ENCODE results near the gene P2RY8. TPM values are rescaled to one million over a fixed set of nuclear protein-coding genes. Genes with fewer than 3 reads are reported as not detected.
"Not testable (repeated sequence)": the region's sequence is repeated elsewhere in the genome, so short reads cannot be mapped to it uniquely, and the experiment has no call there.

P2RY8 gene
- total and polyA plus RNA-seq, 2 donors (not counting 1 experiment from before 2014, with no cell fraction given) = 72.3 to 142 TPM

GRCh38 chrX:1446984-1447968 is 89.7 kb downstream of the P2RY8 start:
- Histone ChIP-seq H3K9me3 (ENCODE audit: control extremely low read depth in 1 of 3, control insufficient read depth in 2 of 3, insufficient read depth in 1 of 3, low read length in 2 of 3) (peaks cover 0 to 45% (median 3%) of the 10 kb centered on the region in 3 donors), H3K4me1 (ENCODE audit: control insufficient read depth in 2 of 2, insufficient read depth in 2 of 2, low read length in 2 of 2) (peaks cover 22 to 33% of the 10 kb centered on the region in 2 donors), H3K27ac (ENCODE audit: low read length in 2 of 2) (peak overlapping the region in 1 of 2 donors; percentile 27), H4K20me1 (ENCODE audit: control insufficient read depth, insufficient read depth, low read length, poor library complexity, severe bottlenecking) (peaks cover 32% of the 10 kb centered on the region), H3K79me2 (ENCODE audit: control insufficient read depth, insufficient read depth, low read length) (peaks cover 67% of the 10 kb centered on the region)
- Mint-ChIP-seq H3K27ac (peak overlapping the region; percentile 56), H3K4me1 (peaks cover 25% of the 10 kb centered on the region)
- POLR2A ChIA-PET; H3K4me3 ChIP-seq (ENCODE audit: control extremely low read depth in 1 of 5, extremely low read depth in 1 of 5, insufficient read depth in 1 of 5, low read depth in 2 of 5, low read length in 4 of 5); H3K4me2 ChIP-seq (replicated peaks; ENCODE audit: low read depth, low read length, poor library complexity, severe bottlenecking); H3K4me3 Mint-ChIP-seq; intact Hi-C loops (cut with micrococcal nuclease); H3K9ac ChIP-seq (ENCODE audit: low read length); H2AFZ ChIP-seq (ENCODE audit: insufficient read depth, low read depth, low read length, poor library complexity, severe bottlenecking); H3K36me3 ChIP-seq (replicated peaks in 1 of 2; ENCODE audit: control extremely low read depth in 1 of 2, control insufficient read depth in 1 of 2, extremely low read depth in 1 of 2, insufficient read depth in 2 of 2, low read length in 1 of 2); H3K9me3 Mint-ChIP-seq (ENCODE audit: insufficient read depth); H3K27me3 ChIP-seq (replicated peaks in 1 of 4; ENCODE audit: control extremely low read depth in 1 of 4, control insufficient read depth in 3 of 4, insufficient read depth in 4 of 4, low read length in 3 of 4); H3K27me3 Mint-ChIP-seq; CTCF ChIA-PET: not testable (repeated sequence)
- ATAC-seq (ENCODE audit: low read depth) (peak; percentile 75), DNase-seq (peak; percentile 64)
- 78% methylated on average over 12 of the region's 13 CpGs for WGBS (ENCODE audit: insufficient coverage)

GRCh38 chrX:1444561-1445500 is 92.2 kb downstream of the P2RY8 start:
- intact Hi-C loops (cut with micrococcal nuclease) = no loop called here
- ATAC-seq (ENCODE audit: low read depth) (no peak), DNase-seq (no peak)
- ChIA-PET CTCF (no interaction called here), POLR2A (no interaction called here)
- peaks cover 8 to 12% of the 10 kb centered on the region in 2 donors for H3K4me1 ChIP-seq (ENCODE audit: control insufficient read depth in 2 of 2, insufficient read depth in 2 of 2, low read length in 2 of 2)
- H3K9ac ChIP-seq (ENCODE audit: low read length) = no peak overlapping the region
- no peak overlapping the region for H3K4me3 ChIP-seq (ENCODE audit: control extremely low read depth in 1 of 5, extremely low read depth in 1 of 5, insufficient read depth in 1 of 5, low read depth in 2 of 5, low read length in 4 of 5)
- no peak overlapping the region for H2AFZ ChIP-seq (ENCODE audit: insufficient read depth, low read depth, low read length, poor library complexity, severe bottlenecking)
- Mint-ChIP-seq H3K9me3 (ENCODE audit: insufficient read depth) (peaks cover 4% of the 10 kb centered on the region), H3K27ac (no peak overlapping the region), H3K4me1 (peaks cover 21% of the 10 kb centered on the region), H3K27me3 (no peaks in the 10 kb centered on the region), H3K4me3 (no peak overlapping the region)
- H3K36me3 ChIP-seq (replicated peaks in 1 of 2; ENCODE audit: control extremely low read depth in 1 of 2, control insufficient read depth in 1 of 2, extremely low read depth in 1 of 2, insufficient read depth in 2 of 2, low read length in 1 of 2) = peaks cover 2 to 6% of the 10 kb centered on the region in 2 experiments
- 94% methylated on average over 11 of the region's 19 CpGs for WGBS (ENCODE audit: insufficient coverage)
- no peak overlapping the region for H3K4me2 ChIP-seq (replicated peaks; ENCODE audit: low read depth, low read length, poor library complexity, severe bottlenecking)
- TF ChIP-seq EZH2 (IDR thresholded peaks at IDR 0.05; ENCODE audit: borderline replicate concordance, insufficient read depth, low read depth, low read length, poor library complexity, severe bottlenecking) = no peak
- no peak for TF ChIP-seq CTCF (IDR thresholded peaks at IDR 0.05)
- H3K27ac ChIP-seq (ENCODE audit: low read length in 2 of 2) = no peak overlapping the region
- peaks cover 42% of the 10 kb centered on the region for H3K79me2 ChIP-seq (ENCODE audit: control insufficient read depth, insufficient read depth, low read length)
- H3K27me3 ChIP-seq (replicated peaks in 1 of 4; ENCODE audit: control extremely low read depth in 1 of 4, control insufficient read depth in 3 of 4, insufficient read depth in 4 of 4, low read length in 3 of 4) = no peaks in the 10 kb centered on the region
- peaks cover 0 to 46% (median 3%) of the 10 kb centered on the region in 3 donors for H3K9me3 ChIP-seq (ENCODE audit: control extremely low read depth in 1 of 3, control insufficient read depth in 2 of 3, insufficient read depth in 1 of 3, low read length in 2 of 3)
- H4K20me1 ChIP-seq (ENCODE audit: control insufficient read depth, insufficient read depth, low read length, poor library complexity, severe bottlenecking) = peaks cover 8% of the 10 kb centered on the region

Measured in B cell (primary cell).